ENCODE results near the gene EMC9.

Gene EMC9

DNA sequence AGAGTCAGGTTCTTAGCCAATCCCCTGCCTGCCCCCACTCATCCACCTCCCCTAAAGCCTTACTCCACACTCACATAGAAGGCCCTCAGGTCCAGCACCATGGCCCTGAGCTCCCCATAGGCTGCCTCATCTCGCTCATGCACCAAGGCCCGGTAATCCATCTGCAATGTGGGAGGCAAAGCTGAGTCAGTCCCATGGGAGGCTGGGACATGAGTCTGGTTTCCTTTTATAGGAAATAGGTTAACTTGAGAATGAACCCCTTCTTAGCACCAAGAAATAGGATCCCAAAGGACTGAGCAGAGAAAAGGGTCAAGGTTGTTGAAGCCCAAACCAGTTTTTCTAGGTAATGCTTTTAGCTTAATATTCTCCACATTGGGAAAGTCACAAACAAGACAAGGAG, 2.1 kb upstream of the EMC9 start:
- no peak overlapping the region for H3K4me3 ChIP-seq (ENCODE audit: low read depth, low read length)

DNA sequence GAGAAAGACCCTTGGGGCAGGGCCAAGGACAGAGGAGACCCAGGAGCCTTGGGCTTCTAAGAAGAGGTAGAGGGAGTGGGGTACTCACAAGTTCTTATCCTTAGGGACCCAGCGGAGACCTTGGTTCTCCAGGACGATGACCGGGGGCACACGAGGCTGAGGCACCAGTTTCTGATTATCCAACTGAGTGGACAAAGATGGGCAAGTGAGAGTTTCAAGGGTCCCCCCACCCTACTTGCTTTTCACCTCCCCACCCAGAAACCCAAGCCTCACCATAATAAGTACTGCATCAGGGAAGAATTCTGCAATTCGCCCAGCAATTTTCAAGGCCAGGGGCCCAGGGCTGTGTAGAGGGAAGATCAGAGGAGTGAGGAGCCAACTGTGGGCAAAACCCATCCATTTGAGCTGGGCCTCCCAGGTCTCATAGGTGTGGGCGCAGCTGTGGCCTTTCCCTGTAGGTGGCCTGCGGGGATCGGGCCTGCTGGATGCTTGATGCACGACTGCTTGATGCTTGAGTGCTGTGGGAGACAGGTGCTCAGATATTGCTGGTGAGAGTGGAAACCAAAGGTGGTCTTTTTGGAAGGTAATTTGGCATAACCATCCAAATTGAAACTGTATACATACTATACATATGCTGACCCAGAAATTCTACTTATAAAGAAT, 2.0 kb downstream of the EMC9 start:
- no peak overlapping the region for H3K4me3 ChIP-seq (ENCODE audit: low read depth, low read length)
- TF ChIP-seq, protein P1, sequence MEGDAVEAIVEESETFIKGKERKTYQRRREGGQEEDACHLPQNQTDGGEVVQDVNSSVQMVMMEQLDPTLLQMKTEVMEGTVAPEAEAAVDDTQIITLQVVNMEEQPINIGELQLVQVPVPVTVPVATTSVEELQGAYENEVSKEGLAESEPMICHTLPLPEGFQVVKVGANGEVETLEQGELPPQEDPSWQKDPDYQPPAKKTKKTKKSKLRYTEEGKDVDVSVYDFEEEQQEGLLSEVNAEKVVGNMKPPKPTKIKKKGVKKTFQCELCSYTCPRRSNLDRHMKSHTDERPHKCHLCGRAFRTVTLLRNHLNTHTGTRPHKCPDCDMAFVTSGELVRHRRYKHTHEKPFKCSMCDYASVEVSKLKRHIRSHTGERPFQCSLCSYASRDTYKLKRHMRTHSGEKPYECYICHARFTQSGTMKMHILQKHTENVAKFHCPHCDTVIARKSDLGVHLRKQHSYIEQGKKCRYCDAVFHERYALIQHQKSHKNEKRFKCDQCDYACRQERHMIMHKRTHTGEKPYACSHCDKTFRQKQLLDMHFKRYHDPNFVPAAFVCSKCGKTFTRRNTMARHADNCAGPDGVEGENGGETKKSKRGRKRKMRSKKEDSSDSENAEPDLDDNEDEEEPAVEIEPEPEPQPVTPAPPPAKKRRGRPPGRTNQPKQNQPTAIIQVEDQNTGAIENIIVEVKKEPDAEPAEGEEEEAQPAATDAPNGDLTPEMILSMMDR (IDR thresholded peaks at IDR 0.05; ENCODE audit: borderline replicate concordance, insufficient read depth, low read depth, low read length), result no peak

More for the DNA sequence above, 2.1 kb upstream of the EMC9 start:
- TF ChIP-seq, protein P1 (IDR thresholded peaks at IDR 0.05; ENCODE audit: borderline replicate concordance, insufficient read depth, low read depth, low read length), result no peak

DNA sequence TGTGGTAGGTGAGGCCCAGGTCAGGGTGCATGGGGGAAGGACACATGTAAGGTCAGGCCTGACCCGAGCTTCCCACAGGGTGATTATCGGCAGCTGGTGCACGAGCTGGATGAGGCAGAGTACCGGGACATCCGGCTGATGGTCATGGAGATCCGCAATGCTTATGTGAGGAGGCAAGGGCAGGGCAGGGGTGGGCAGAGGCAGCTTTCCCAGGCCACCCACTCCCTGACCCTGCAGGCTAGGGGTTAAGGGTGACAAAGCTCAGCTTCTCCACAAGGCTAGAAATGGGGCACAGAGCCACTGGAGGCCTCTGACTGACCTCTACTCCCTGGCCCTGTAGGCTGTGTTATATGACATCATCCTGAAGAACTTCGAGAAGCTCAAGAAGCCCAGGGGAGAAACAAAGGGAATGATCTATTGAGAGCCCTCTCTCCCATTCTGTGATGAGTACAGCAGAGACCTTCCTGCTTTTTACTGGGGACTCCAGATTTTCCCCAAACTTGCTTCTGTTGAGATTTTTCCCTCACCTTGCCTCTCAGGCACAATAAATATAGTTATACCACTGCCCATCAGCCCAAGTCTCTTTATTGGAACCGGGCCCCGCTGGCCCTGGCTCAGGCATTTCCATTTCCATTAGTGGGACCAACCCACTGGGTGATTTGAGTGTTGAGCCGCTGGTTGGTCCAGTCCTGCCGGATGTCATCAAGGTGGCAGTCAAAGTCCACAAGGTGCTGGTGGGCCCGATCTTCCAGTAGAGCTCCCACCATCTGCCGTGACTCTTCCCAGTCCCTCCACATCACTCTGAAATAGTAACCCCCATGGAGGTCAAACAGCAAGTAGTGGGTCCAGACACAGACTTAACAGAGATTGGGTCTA, 2.8 kb downstream of the EMC9 start:
- no peak overlapping the region for H3K4me3 ChIP-seq (ENCODE audit: low read depth, low read length)
- TF ChIP-seq, protein P1 (IDR thresholded peaks at IDR 0.05; ENCODE audit: borderline replicate concordance, insufficient read depth, low read depth, low read length), result no peak

DNA sequence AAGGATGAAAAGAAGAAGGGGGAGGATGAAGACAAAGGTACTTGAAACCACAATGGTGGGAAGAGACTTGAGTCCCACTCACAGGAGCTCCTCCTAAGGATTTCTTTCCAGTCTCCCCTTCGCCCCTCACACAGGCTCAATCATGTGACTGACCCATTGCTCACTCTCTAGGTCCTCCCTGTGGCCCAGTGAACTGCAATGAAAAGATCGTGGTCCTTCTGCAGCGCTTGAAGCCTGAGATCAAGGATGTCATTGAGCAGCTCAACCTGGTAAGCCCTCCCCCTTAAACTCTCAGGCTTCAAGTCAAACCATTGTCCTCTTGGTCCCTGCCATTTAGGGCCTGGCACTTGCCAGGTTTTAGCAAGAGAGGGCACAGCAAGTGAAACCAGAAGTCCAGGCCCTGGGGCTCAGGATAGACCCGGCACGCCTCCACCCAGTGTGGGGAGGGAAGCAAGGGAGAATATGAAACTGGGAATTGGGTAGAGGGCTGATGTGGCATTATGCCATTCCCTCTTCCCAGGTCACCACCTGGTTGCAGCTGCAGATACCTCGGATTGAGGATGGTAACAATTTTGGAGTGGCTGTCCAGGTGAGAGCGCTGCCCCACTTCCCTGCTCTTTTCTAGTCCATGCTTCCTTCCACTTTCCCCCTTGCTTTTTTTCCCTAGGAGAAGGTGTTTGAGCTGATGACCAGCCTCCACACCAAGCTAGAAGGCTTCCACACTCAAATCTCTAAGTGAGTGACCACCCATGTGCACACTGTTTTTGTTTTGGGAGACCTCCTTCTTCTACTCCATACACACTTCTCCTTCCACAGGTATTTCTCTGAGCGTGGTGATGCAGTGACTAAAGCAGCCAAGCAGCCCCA, 3.6 kb downstream of the EMC9 start:
- TF ChIP-seq, protein P1 (IDR thresholded peaks at IDR 0.05; ENCODE audit: borderline replicate concordance, insufficient read depth, low read depth, low read length), result no peak
- no peak overlapping the region for H3K4me3 ChIP-seq (ENCODE audit: low read depth, low read length)

DNA sequence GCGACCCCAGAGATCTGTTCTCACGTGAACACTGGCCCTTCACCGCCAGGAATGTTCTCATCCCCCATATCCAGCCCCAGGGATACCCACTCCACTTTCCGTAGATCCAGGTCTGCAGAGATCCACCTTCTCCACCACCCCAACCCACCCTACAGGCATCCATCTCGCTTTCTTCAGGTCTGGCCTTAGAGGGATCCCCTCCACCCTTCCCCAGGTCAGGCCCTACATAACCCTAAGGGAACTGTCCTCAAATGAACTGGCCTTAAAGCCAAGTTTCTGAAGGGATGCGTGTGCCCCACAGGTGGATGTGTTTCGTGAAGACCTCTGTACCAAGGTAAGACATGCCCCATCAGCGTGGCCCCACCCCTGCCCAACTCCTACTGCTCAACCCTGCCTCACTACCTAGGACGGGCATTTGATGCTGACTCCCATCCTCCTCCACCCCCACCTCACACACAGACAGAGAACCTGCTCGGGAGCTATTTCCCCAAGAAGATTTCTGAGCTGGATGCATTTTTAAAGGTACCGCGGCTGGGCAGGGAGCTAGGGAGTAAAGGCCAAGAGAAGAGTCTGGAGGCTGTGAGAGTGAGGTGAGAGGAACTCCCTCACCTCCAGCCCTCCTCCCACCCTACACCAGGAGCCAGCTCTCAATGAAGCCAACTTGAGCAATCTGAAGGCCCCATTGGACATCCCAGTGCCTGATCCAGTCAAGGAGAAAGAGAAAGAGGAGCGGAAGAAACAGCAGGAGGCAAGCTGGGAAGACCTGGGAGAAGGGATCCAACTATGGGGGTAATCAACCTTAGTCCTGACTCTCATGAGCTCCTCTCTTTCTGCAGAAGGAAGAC, 4.5 kb downstream of the EMC9 start:
- H3K4me3 ChIP-seq (ENCODE audit: low read depth, low read length), result peak overlapping the region; percentile 73
- TF ChIP-seq, protein P1 (IDR thresholded peaks at IDR 0.05; ENCODE audit: borderline replicate concordance, insufficient read depth, low read depth, low read length), result no peak
